Measurements from ENCODE around the gene AOPEP. TPM values are rescaled to one million over a fixed set of nuclear protein-coding genes. Genes with fewer than 3 reads are reported as not detected.

The AOPEP gene
- total and polyA plus RNA-seq, 2 of the 13 experiments (the other 11 are each of a cell fraction or from before 2014, with no cell fraction given): 22.2 to 41.6 TPM

GRCh38 chr9:94932652-94933510 lies 206.4 kb downstream of the AOPEP start (continued):
- TF ChIP-seq CTCF (CRISPR knock-in tag; IDR thresholded peaks at IDR 0.05) (no peak), RELA (CRISPR knock-in tag; IDR thresholded peaks at IDR 0.05) (no peak)

GRCh38 chr9:94933511-94933828 lies 207.0 kb downstream of the AOPEP start:
- Histone ChIP-seq H3K36me3 (replicated peaks in 1 of 2; ENCODE audit: control insufficient read depth in 1 of 2, insufficient read depth in 2 of 2, low read length in 2 of 2) (no peaks in the 10 kb centered on the region), H3K9me3 (ENCODE audit: low read length) (no peaks in the 10 kb centered on the region), H3K79me2 (ENCODE audit: insufficient read depth, low read length) (no peaks in the 10 kb centered on the region), H3K27ac (ENCODE audit: extremely low read length, insufficient read depth, low read length) (no peak overlapping the region), H3K4me2 (ENCODE audit: low read depth, low read length) (no peak overlapping the region), H2AFZ (ENCODE audit: low read length) (no peak overlapping the region), H3K27me3 (ENCODE audit: control insufficient read depth in 1 of 2, insufficient read depth in 2 of 2, low read length in 2 of 2) (no peaks in the 10 kb centered on the region), H3K9ac (ENCODE audit: insufficient read depth, low read depth, low read length) (no peak overlapping the region), H3K4me3 (replicated peaks in 1 of 3; ENCODE audit: insufficient read depth in 1 of 3, low read depth in 2 of 3, low read length in 3 of 3) (no peak overlapping the region), H3K4me1 (ENCODE audit: insufficient read depth, low read length) (peaks cover 47% of the 10 kb centered on the region), H4K20me1 (ENCODE audit: insufficient read depth, low read length) (no peaks in the 10 kb centered on the region)
- POLR2A ChIA-PET: interaction anchor here (1.0 kb wide), 1 partner anchor 91 kb away, joined by 3 read pairs; no protein-coding TSS in a partner anchor
- whole genome bisulfite sequencing (ENCODE audit: low lambda C conversion rate): 96% methylated on average over 3 of the region's 3 CpGs
- FAIRE-seq: no peak
- ATAC-seq: no peak
- no peak for DNase-seq (ENCODE audit: low spot score)
- no TSS peak for BruUV-seq (replicated peaks)
- CTCF ChIA-PET (ENCODE audit: low intra/inter-chr PET ratio, low total read pairs): no interaction called here
- in situ Hi-C loops (cut with HindIII; ENCODE audit: extremely low pct_ligation_motif_present, low pct_unique_long_range_greater_than_20kb): no loop called here
- intact Hi-C loops (cut with micrococcal nuclease; ENCODE audit: unreplicated experiment): no loop called here
- TF ChIP-seq TIGD3 (CRISPR knock-in tag; IDR thresholded peaks at IDR 0.05; ENCODE audit: borderline replicate concordance): no peak
- TF ChIP-seq HMG20A (CRISPR knock-in tag; IDR thresholded peaks at IDR 0.05; ENCODE audit: borderline replicate concordance): no peak
- TF ChIP-seq TRIM24 (CRISPR knock-in tag; IDR thresholded peaks at IDR 0.05): no peak
- TF ChIP-seq THAP8 (CRISPR knock-in tag; IDR thresholded peaks at IDR 0.05; ENCODE audit: borderline replicate concordance): no peak
- no peak for TF ChIP-seq SNAPC5 (CRISPR knock-in tag; IDR thresholded peaks at IDR 0.05; ENCODE audit: borderline replicate concordance)
- TF ChIP-seq ZNF615 (CRISPR knock-in tag; IDR thresholded peaks at IDR 0.05; ENCODE audit: borderline replicate concordance): no peak
- TF ChIP-seq ZNF350 (CRISPR knock-in tag; IDR thresholded peaks at IDR 0.05; ENCODE audit: borderline replicate concordance, low read depth): no peak
- no peak for TF ChIP-seq ZNF839 (CRISPR knock-in tag; IDR thresholded peaks at IDR 0.05; ENCODE audit: borderline replicate concordance)
- TF ChIP-seq TRAFD1 (CRISPR knock-in tag; IDR thresholded peaks at IDR 0.05; ENCODE audit: borderline replicate concordance): no peak
- no peak for TF ChIP-seq TFAP4 (IDR thresholded peaks at IDR 0.05; ENCODE audit: borderline replicate concordance, low read depth)
- no peak for TF ChIP-seq ZSCAN12 (CRISPR knock-in tag; IDR thresholded peaks at IDR 0.05)
- TF ChIP-seq ASH2L (IDR thresholded peaks at IDR 0.05; ENCODE audit: insufficient read length, low read depth, low read length): no peak
- no peak for TF ChIP-seq ZNF709 (CRISPR knock-in tag; IDR thresholded peaks at IDR 0.05)
